IgD-negative memory B cell (primary cell): ENCODE measurements around the gene NCOA3. TPM values are rescaled to one million over a fixed set of nuclear protein-coding genes. Genes with fewer than 3 reads are reported as not detected.

Experiments used
- H3K27ac Mint-ChIP-seq, 3 donors: one replicate each; pipeline ENCODE4 v1.8.0; 2020 to 2022; ENCODE audit warnings: mild to moderate bottlenecking in 3 of 3, mixed read lengths in 3 of 3, moderate library complexity in 1 of 3
- H3K27me3 Mint-ChIP-seq: one replicate; pipeline ENCODE4 v1.8.0; 2021; ENCODE audit warnings: mixed read lengths
- H3K36me3 Mint-ChIP-seq: one replicate; pipeline ENCODE4 v1.8.0; 2020; ENCODE audit warnings: mild to moderate bottlenecking, mixed read lengths
- H3K4me1 Mint-ChIP-seq, 3 donors: one replicate each; pipeline ENCODE4 v1.8.0; 2020 to 2022; ENCODE audit warnings: mixed read lengths in 3 of 3, mild to moderate bottlenecking in 1 of 3
- H3K4me3 Mint-ChIP-seq, 4 donors: one replicate each; pipeline ENCODE4 v1.8.0; 2020 to 2022; ENCODE audit warnings: mild to moderate bottlenecking in 4 of 4, mixed read lengths in 4 of 4, moderate library complexity in 3 of 4
- H3K9me3 Mint-ChIP-seq, 3 donors: one replicate each; pipeline ENCODE4 v1.8.0; 2020 to 2021; ENCODE audit warnings: mixed read lengths in 3 of 3, mild to moderate bottlenecking in 1 of 3
- polyA plus RNA-seq: library from polyadenylated mRNA; unstranded; fragments of 300-500 nt; fragmentation: Illumina TruSeq; gene quantifications from one replicate; pipeline ENCODE4 v1.2.3, GENCODE V29; 2021

NCOA3 gene
- polyA plus RNA-seq, 1 donor from 2014 or later, result 64.7 TPM

- H3K4me1 Mint-ChIP-seq, result peaks cover 0 to 2% (median 0%) of the 10 kb centered on the region in 3 donors
- H3K27ac Mint-ChIP-seq, result peak overlapping the region in 2 of 3 donors; percentile 39 to 71
- no peak overlapping the region for H3K4me3 Mint-ChIP-seq
- no peaks in the 10 kb centered on the region for H3K9me3 Mint-ChIP-seq
- no peaks in the 10 kb centered on the region for H3K27me3 Mint-ChIP-seq
- no peaks in the 10 kb centered on the region for H3K36me3 Mint-ChIP-seq
Measured at GRCh38 chr20:47672886-47673670, 171.4 kb downstream of the NCOA3 start.

DNA sequence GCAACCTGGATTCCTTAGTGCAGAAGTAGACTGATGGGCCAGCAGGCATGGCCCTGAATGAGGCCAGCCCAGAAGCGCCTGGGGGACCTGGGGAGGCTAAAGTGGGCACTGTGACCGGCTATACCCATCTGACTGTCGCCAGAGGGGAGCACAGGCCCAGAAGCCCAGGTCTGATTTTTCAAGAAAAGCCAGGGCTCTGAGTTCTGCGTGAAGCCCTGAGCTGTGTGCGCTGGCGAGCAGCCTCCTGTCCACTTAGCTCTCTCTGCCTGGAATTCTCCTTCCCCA, 171.9 kb downstream of the NCOA3 start:
- no peaks in the 10 kb centered on the region for H3K27me3 Mint-ChIP-seq
- no peaks in the 10 kb centered on the region for H3K36me3 Mint-ChIP-seq
- peaks cover 0 to 2% (median 0%) of the 10 kb centered on the region in 3 donors for H3K4me1 Mint-ChIP-seq
- H3K27ac Mint-ChIP-seq, result peak overlapping the region in 1 of 3 donors; percentile 29
- no peaks in the 10 kb centered on the region for H3K9me3 Mint-ChIP-seq
- no peak overlapping the region for H3K4me3 Mint-ChIP-seq

DNA sequence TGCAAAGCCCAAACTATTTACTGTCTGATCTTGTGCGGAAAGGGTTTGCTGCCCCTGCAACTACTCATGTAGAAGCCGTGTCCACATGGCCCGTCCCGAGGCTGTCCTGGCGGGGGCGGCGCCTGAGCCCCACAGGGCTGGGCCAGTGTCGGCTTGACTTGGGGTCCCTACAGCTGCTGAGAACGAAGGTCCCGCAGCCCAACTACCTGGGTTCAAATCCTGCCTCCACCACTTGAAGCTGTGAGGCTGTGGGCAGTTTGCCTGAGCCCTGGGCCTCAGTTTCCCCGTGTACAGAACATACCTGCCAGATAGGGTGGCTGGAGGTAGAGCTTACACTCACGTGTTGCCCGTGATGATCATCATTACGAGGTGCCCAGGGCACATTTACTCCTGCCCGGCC, 172.5 kb downstream of the NCOA3 start:
- Mint-ChIP-seq H3K9me3 (no peaks in the 10 kb centered on the region), H3K4me1 (peaks cover 0 to 2% (median 0%) of the 10 kb centered on the region in 3 donors), H3K27ac (peak overlapping the region in 1 of 3 donors; percentile 29), H3K27me3 (no peaks in the 10 kb centered on the region), H3K36me3 (no peaks in the 10 kb centered on the region), H3K4me3 (no peak overlapping the region)

GRCh38 chr20:47674686-47675085, 173.0 kb downstream of the NCOA3 start:
- Mint-ChIP-seq H3K36me3 (no peaks in the 10 kb centered on the region), H3K9me3 (no peaks in the 10 kb centered on the region), H3K27ac (peak overlapping the region in 2 of 3 donors; percentile 29 to 53)

GRCh38 chr20:47675190-47676142, 173.8 kb downstream of the NCOA3 start:
- no peaks in the 10 kb centered on the region for H3K36me3 Mint-ChIP-seq
- H3K27me3 Mint-ChIP-seq, result no peaks in the 10 kb centered on the region
- H3K4me1 Mint-ChIP-seq, result peaks cover 0 to 2% (median 0%) of the 10 kb centered on the region in 3 donors
- peak overlapping the region; percentile 51 to 62 (median 53) for H3K27ac Mint-ChIP-seq
- no peak overlapping the region for H3K4me3 Mint-ChIP-seq
- no peaks in the 10 kb centered on the region for H3K9me3 Mint-ChIP-seq

More at GRCh38 chr20:47674686-47675085, 173.0 kb downstream of the NCOA3 start:
- Mint-ChIP-seq H3K4me3 (no peak overlapping the region), H3K27me3 (no peaks in the 10 kb centered on the region), H3K4me1 (peaks cover 0 to 2% (median 0%) of the 10 kb centered on the region in 3 donors)

- Mint-ChIP-seq H3K27ac (peak overlapping the region in 2 of 3 donors; percentile 51 to 62), H3K27me3 (no peaks in the 10 kb centered on the region), H3K4me3 (no peak overlapping the region)
Measured at GRCh38 chr20:47676219-47676721, 174.6 kb downstream of the NCOA3 start.

GRCh38 chr20:47676912-47677634, 175.4 kb downstream of the NCOA3 start:
- H3K27ac Mint-ChIP-seq, result peak overlapping the region in 2 of 3 donors; percentile 73 to 87
- H3K36me3 Mint-ChIP-seq, result no peaks in the 10 kb centered on the region
- no peaks in the 10 kb centered on the region for H3K27me3 Mint-ChIP-seq
- peaks cover 0 to 2% (median 0%) of the 10 kb centered on the region in 3 donors for H3K4me1 Mint-ChIP-seq
- no peaks in the 10 kb centered on the region for H3K9me3 Mint-ChIP-seq
- peak overlapping the region in 1 of 4 donors; percentile 60 for H3K4me3 Mint-ChIP-seq

More at GRCh38 chr20:47676219-47676721, 174.6 kb downstream of the NCOA3 start:
- Mint-ChIP-seq H3K36me3 (no peaks in the 10 kb centered on the region), H3K9me3 (no peaks in the 10 kb centered on the region), H3K4me1 (peaks cover 0 to 2% (median 0%) of the 10 kb centered on the region in 3 donors)

DNA sequence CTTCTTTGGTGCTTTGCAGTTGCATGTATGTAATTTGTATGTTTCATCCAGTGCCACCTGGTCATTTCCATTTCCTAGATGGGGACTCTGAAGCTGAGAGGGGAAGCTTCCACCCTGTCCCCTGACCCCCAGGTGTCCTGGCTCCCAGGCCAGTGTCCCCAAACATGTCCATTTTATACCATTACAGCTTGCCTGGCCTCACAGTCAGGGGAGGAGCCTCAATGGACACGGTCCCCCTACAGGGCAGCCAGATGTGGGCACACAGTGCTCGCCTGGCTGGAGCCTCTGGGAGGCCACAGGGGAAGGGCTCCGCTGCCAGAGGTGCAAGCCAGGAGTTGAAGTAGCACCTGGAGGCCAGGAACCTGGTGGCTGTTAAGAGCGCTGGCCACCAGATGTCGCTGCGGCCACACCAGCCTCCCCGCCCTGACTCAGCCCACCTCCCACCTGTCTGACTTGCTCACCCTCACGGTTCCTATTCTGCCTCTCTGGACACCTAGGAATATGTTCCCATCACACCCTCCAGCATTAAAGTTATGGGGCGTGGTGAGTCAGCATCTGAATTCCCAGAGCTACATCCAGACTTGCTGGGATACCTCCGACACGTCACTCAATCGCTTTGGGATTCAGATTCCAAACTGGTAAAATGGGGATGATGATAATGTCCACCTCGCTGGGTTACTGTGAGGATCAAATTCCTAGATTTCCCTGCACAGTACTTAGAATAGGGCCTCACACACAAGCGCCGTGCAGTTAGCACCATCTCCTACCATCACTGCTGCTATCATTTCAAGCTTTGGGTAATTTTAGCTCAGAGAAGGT, 176.2 kb downstream of the NCOA3 start:
- no peaks in the 10 kb centered on the region for H3K27me3 Mint-ChIP-seq
- peak overlapping the region in 2 of 3 donors; percentile 73 to 87 for H3K27ac Mint-ChIP-seq
- no peaks in the 10 kb centered on the region for H3K9me3 Mint-ChIP-seq
- H3K36me3 Mint-ChIP-seq, result no peaks in the 10 kb centered on the region
- peaks cover 0 to 2% (median 0%) of the 10 kb centered on the region in 3 donors for H3K4me1 Mint-ChIP-seq
- peak overlapping the region in 1 of 4 donors; percentile 60 for H3K4me3 Mint-ChIP-seq

DNA sequence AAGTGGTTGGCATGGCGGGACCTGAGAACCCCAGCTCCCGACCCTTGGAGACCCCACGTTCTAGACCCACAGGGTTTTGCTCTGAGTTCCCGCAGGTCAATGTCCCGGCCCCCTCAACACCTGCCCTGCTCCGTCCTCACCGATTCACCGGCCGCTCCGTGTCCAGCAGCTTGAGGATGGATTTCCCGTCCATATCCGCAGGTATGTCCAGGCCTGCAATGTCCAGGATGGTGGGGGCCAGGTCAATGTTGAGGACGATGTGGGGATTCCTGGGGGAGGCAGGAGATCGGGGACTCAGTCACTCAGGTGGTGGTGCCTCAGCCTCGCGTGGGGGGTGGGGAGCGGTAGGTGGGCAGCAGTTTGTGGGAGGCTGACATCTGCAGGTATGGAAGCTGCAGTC, 176.8 kb downstream of the NCOA3 start:
- Mint-ChIP-seq H3K4me1 (peaks cover 0 to 2% (median 0%) of the 10 kb centered on the region in 3 donors), H3K36me3 (no peaks in the 10 kb centered on the region), H3K4me3 (no peak overlapping the region), H3K27ac (peak overlapping the region in 1 of 3 donors; percentile 87), H3K9me3 (no peaks in the 10 kb centered on the region), H3K27me3 (no peaks in the 10 kb centered on the region)

DNA sequence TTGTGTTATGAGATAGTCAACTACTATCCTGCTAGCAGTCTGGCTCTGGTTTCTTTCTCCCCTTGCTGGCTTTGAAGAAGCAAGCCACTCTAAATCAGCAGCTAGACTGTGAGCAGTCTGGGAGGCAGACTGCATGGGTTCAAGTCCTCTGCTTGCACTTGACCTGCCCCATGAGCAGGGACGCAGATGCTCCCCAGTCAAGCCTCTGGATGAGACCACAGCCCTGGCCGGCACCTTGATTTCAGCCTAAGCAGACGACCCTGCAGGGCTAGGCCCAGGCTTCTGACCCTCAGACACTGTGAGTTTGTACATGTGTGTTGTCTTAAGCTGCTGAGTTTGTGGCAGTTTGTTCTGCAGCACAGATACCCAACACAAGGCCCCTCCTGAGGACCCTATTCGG, 177.8 kb downstream of the NCOA3 start:
- Mint-ChIP-seq H3K36me3 (no peaks in the 10 kb centered on the region), H3K27me3 (no peaks in the 10 kb centered on the region), H3K9me3 (no peaks in the 10 kb centered on the region), H3K4me1 (peaks cover 0 to 2% (median 0%) of the 10 kb centered on the region in 3 donors), H3K27ac (peak overlapping the region in 1 of 3 donors; percentile 52), H3K4me3 (no peak overlapping the region)

DNA sequence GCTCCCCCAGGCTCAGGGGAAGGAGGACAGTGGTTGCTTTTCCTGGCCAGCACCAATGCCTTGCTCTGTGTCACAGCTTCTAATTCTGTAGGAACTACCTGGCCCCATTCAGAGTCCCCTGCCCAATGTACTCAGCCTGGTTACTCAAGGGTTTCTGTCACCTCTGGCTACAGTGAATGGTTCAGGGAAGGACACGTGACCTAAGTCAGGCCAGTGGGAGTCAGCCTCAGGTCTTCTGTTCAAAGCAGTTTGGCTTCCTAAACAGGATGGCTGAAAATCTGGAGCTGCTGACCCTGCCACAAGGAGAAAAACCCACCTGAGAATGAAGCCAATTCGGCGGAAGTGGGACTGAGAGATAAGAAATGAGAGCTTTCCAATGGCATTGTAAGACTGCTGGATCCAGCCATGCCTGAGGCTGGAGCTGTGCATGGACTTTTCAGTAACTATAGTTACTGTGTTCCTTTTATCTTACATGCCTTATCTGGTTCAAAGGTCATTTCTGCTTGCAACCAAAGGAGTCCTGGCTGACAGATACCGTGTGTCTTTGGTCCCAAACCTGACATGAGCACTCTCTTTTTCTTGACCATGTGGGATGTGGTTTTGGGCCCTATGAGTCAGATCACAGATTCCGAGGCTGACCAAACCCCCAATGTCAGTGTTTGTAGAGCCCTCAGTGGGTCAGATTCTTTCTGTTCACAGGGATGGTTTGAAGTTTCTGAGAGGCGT, 179.3 kb downstream of the NCOA3 start:
- H3K9me3 Mint-ChIP-seq, result no peaks in the 10 kb centered on the region
- no peaks in the 10 kb centered on the region for H3K36me3 Mint-ChIP-seq
- peaks cover 0 to 2% (median 0%) of the 10 kb centered on the region in 3 donors for H3K4me1 Mint-ChIP-seq
- no peak overlapping the region for H3K4me3 Mint-ChIP-seq
- no peak overlapping the region for H3K27ac Mint-ChIP-seq
- no peaks in the 10 kb centered on the region for H3K27me3 Mint-ChIP-seq

DNA sequence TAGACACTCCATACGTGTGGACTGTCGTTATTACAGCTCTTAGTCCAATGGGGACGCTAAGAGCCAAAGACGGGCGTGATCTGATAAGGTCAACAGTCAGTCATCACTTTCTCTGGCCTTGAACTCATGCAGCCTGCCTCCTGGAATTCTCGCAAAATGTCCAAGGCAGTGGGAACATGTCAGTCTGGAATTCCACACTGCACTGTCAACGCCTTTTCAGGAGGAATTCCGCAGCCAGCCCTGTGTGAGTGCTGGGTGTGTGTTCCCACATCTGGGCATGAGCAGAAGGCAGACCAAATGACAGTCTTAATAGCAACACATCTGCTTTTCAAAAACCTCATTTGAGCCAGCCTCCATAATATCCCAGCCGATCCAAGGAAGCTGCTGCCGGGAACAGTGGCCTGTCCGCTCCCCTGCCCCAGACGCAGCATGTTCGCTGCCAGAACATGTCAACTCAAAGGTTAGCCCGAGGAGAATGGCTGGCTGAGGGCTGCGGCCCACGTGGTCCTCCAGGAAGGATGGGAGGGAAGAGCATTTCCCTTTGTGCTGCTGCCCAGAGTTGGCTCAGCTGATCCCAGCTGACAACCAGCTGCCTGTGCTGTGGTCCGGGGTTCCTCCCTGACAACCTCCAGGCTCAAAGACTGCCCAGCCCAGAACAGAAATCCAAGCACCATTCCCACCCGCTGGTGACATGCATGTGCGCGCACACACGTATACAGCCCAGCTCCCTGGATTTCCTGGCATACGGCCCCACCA, 180.5 kb downstream of the NCOA3 start:
- Mint-ChIP-seq H3K4me3 (no peak overlapping the region), H3K36me3 (no peaks in the 10 kb centered on the region), H3K9me3 (no peaks in the 10 kb centered on the region), H3K27ac (no peak overlapping the region), H3K4me1 (peaks cover 0 to 2% (median 0%) of the 10 kb centered on the region in 3 donors), H3K27me3 (no peaks in the 10 kb centered on the region)

DNA sequence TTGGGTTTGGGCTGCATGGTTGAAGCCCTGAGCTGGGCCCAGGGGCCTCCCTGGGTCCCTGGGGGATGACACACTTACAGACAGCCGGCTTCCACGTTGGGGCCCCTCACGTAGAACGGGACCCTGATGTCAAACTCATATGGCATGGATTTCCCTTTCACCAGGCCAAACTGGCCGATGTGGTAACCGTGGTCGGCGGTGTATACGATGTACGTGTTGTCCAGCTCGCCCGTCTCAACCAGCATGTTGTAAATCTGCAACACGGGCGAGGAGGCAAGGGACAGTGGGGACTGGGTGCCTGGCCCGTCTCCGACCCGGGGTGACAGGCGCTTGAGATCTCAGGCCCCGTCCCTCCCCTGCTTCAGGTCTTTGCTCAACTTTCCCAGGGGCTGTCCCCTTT, 181.2 kb downstream of the NCOA3 start:
- Mint-ChIP-seq H3K4me3 (no peak overlapping the region), H3K4me1 (peaks cover 0 to under 1% (median 0%) of the 10 kb centered on the region in 3 donors), H3K36me3 (no peaks in the 10 kb centered on the region), H3K27ac (no peak overlapping the region), H3K27me3 (no peaks in the 10 kb centered on the region), H3K9me3 (no peaks in the 10 kb centered on the region)
